ENCODE results near the gene DYRK3.

DNA sequence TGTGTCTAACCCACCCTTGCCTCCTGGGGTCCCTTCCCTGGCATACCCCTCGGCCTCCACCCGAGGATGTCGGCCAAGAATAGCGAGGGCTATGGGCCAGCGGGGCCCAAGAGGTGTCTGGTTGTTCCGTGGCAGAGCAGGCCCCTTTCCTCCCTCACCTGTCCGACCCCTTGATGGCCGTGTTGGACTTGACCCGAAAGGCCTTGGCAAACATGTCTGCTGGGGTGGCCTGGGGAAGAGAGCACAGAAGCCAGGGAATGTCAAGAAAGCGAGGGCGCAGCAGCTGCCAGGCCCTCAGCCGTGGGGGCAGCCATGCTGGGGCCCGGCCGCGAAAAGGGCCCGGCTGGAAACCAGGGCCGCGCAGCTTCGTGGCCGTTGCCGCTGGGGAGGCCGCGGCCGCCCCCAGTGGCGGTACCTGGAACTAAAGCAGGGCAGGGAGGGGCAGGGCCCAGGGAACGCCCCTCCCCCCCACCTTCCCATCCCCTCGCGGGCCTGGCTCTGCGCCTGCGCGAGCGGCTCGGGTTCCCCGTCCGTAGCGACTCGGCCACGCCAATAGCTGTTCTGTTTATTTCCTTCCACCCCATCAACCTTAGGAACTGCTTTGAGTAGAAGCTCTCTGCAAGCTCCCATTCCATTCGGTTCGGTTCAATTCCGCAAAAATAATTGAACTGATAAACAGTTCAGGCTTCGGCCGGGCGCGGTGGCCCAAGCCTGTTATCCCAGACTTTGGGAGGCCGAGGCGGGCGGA, 23.0 kb upstream of the DYRK3 start, which contains the start of gene EIF2D:
- TF ChIP-seq, protein P1, sequence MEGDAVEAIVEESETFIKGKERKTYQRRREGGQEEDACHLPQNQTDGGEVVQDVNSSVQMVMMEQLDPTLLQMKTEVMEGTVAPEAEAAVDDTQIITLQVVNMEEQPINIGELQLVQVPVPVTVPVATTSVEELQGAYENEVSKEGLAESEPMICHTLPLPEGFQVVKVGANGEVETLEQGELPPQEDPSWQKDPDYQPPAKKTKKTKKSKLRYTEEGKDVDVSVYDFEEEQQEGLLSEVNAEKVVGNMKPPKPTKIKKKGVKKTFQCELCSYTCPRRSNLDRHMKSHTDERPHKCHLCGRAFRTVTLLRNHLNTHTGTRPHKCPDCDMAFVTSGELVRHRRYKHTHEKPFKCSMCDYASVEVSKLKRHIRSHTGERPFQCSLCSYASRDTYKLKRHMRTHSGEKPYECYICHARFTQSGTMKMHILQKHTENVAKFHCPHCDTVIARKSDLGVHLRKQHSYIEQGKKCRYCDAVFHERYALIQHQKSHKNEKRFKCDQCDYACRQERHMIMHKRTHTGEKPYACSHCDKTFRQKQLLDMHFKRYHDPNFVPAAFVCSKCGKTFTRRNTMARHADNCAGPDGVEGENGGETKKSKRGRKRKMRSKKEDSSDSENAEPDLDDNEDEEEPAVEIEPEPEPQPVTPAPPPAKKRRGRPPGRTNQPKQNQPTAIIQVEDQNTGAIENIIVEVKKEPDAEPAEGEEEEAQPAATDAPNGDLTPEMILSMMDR (IDR thresholded peaks at IDR 0.05) = peak; percentile 80 to 100 (median 99)
- TF ChIP-seq POLR2A (IDR thresholded peaks at IDR 0.05) = peak; percentile 53 to 68

Data from thyroid gland (tissue), 4 donors.